Fibroblast of the conjunctiva (primary cell): ENCODE results near the gene GNG8.

Experiments used
- DNase-seq: peaks from one replicate; pipeline ENCODE4 v3.0.0-alpha.2; 2010; ENCODE audit warnings: low read depth

The GNG8 gene

GRCh38 chr19:46635920-46636761 is at the start of gene GNG8:
Gene GNG8 (minus strand): TSS chr19:46636202. CDS start chr19:46634682, 1,520 bp downstream.
- no peak for DNase-seq

- no peak for DNase-seq
Observed at GRCh38 chr19:46685189-46685588, 49.2 kb upstream of the GNG8 start.

GRCh38 chr19:46678110-46678732 is 42.2 kb upstream of the GNG8 start:
- DNase-seq: no peak

DNA sequence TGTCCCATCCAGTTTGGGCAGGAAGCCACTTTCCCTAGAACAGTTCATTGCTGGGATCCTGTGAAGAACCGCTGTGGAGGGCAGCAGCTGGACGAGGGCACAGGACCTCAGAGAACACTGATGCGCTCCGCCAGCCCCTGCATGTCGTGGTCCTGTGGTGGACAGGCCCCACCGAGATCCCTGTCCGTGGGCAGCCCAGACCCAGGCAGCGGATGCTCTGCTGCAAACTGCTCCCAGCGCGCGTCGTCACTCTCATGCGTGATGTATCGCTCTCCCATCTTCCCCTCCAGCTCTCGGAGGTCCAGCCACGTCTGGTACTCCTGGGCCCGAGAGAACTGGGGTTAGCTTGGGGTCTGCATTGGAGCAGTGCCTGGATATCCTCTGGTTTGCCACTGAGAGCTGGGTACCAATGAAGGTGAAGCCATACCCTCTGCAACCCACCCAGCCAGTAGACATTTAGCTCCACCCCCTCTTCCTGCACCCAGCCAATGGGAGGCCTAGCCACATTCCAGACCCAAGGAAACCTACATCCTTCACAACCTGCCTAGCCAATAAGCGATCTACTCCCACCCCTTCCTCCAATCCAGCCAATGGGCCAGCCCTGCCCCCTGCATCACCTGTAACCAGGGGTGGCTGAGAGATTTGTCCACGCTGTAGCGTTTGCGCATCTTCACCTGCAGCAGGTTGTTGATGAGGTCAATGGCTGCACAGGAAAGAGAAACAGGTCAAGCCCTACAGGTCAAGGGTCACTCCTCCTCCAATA is 38.6 kb upstream of the GNG8 start:
- no peak for DNase-seq

- no peak for DNase-seq
Observed at GRCh38 chr19:46670813-46671212, 34.8 kb upstream of the GNG8 start.

DNA sequence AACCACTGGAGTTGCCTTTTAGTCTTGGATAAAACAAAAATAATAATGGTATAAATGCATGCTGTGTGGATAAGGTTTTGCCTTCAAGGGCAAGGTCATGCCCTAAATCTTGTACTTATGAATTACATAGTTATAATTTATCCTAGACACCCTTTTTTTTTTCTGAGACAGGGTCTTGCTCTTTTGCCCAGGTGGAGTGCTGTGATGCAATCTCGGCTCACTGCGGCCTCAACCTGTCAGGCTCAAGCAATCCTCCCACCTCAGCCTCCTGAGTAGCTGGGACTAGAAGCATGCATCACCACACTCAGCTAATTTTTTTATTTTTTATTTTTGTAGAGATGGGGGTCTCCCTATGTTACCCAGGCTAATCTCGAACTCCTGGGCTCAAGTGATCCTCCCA is 32.7 kb upstream of the GNG8 start:
- no peak for DNase-seq

DNA sequence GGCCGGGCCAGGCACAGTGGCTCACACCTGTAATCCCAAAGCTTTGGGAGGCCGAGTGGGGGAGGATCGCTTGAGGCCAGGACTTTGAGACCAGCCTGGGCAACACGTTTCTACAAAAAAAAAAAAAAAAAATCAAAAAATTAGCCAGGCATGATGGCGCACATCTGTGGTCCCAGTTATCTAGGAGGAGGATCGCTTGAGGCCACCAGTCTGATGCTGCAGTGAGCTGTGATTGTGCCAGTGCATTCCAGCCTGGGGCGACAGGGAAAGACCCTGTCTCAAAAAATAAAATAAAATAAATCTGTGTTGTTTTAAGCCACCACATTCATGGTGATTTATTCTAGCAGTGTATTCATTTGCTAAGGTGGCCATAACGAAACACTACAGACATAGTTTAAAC is 29.1 kb upstream of the GNG8 start:
- no peak for DNase-seq

DNA sequence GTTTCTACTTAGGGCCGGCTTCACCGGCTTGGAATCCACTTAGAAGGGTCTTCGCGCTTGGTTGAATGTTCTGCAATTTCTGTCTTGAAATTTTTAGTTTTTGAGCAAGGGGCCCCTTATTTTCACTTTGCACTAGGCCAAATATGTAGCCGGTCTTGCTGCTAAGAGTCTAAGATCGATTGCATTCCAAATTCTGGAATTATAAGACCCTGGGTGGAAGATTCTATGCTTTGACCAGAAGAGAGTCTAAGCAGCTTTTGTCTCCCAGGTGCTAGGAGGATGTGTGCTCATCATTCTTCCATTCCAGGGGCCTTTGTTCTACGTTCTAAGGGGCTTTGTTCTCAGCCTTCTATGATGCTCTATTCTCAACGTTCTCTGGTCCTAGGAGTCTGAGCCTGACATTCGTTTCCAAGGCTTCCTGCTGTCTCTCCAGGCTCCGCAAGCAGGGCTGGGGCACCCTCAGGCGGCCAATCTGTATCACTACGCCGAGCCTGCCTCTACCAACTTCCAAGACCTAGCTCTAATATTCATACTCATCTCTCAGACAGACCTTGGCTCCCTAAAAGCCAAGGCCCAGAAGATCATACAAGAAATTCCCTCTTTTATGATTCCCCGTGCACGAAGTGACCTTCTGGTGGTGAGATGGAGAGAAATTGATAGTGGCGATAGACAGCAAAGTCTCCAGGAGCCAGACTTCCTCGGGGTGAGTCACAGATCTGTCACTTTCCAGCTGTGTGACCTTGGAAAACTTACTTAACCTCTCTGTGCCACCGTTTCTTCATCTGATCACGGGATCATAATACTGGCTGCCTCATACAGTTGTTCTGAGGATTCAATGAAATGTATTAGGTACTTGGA is 26.0 kb upstream of the GNG8 start:
- peak; percentile 82 for DNase-seq

GRCh38 chr19:46661020-46661731 is 25.2 kb upstream of the GNG8 start, which contains the start of gene DACT3:
Gene DACT3 (minus strand): TSS chr19:46661182. CDS start chr19:46661064, 118 bp downstream.
- DNase-seq: peak; percentile 100

DNA sequence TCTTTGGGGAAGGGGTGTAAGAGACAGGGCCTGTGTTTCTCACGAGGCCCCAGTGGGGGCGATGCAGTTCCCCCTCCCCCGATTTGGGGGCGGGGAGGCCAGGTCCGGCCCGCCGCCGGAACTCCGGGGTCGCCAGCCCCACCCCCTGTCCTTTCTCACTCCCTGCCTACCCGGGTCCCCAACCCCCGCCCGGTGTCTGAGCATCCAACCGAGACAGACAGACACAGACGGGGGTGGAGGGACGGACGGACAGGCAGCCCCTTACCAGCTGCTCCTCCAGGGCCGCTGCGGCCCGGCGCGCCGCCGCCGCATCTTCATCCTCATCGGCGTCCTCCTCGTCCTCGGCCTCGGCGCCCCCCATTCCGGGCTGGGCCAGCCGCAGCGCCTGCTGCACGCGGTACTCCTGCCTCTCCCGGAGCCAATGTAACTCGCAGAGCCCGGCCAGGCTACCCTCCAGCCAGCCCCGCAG is 24.6 kb upstream of the GNG8 start:
- DNase-seq: no peak

DNA sequence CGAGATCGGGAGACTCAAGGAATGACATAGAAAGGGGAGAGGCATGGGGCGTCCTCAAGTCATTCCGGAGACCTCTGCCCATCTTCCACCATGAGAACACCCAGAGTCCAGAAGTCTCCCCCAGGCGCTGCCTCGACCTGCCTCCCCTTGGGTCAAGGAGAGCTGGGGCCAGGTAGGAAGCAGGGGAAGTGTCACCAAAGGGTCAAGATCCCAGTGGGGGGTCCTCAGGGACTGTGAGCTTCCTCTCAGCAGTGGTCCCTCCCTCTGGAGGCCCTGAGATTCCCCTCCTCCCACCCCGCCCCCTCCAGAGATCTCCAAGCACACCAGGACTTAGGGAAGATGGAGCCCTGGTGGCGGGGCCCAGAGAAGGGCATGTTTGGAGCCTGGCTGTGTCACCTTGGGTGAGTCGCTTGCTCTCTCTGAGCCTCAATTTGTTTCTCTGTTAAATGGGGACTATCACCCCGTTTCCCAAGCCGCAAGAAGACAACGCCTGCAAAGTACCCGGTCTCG is 24.1 kb upstream of the GNG8 start:
- no peak for DNase-seq

DNA sequence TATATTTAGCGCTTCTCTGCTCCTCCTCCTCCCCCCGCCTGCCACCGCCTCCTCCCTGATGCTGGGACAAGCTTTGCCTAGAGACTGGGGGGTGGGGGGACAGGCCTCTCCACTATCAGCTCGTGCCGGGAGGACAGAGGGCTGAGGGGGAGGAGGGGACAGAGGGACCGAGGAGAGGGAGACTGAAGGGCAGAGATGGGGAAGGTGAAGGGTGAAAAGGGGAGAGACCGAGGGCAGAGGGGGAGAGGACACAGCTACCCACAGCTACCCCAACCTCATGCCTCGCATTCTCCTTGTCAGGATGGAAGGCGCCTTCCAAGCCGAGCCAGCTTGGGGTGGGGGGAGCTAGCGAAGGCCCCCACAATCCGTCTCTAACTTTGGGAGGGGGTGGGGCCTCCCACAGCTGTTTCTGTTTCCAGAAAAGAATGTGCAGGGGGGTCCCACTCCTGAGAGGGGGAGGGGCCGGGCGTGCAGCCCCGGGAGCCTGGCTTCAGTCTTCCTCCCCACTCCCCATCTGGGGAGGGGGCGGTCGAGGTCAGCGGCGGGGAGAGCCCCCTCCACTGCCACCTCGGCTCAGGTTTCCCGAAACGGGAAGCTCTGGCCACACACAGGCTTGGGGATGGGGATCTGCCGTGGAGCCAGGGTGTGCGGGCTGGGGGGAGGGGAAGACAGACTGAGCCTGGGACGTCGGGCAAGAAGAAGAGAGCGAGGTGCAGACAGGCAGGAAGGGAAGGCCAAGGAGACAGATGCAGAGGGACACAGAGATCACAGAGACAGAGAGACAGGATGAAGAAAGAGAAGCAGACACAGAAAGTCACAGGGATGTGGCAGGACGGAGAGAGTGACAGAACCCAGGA is 23.4 kb upstream of the GNG8 start:
- no peak for DNase-seq

DNA sequence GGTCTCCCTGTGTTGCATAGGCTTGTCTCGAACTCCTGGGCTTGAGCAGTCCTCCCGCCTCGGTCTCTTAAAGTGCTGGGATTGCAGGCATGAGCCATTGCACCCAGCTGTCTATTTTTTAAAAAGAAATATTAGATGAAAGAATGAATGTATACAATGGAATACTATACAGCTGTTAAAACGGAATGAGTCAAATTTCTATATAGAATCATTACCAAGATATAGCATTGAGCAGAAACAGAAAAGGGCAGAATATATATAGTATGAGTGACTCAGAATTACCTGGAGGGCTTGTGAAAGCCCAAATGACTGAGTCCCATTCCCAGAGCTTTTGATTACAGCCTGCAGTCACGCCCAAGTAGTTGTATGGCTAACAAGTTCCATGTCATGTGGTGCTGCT is 20.5 kb upstream of the GNG8 start:
- DNase-seq: no peak

DNA sequence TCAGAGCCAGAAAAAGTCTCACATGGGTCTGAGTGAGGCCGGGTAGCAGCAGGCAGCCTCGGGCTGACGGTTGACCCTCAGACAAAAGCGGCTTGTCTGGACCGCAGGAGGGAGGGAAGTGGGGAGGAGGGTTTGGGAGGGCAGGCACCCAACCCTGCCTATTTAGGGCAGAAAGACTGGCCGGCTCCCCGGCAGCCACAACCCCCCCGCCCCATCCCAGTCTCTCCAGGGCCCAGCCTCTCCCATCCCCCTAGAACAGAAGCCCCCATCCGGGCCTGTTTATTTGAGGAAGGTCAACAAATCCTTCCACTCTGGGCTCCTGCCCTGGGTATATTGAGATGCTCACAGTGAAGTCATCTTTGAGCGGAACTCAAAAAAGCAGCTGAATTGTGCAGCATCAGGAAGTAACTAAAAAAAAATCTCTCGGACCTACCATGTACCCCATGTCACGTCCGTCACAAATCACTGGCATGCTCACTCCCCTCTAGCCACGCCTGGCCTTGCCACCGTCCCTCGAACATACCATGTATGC is 18.7 kb upstream of the GNG8 start:
- DNase-seq: no peak

DNA sequence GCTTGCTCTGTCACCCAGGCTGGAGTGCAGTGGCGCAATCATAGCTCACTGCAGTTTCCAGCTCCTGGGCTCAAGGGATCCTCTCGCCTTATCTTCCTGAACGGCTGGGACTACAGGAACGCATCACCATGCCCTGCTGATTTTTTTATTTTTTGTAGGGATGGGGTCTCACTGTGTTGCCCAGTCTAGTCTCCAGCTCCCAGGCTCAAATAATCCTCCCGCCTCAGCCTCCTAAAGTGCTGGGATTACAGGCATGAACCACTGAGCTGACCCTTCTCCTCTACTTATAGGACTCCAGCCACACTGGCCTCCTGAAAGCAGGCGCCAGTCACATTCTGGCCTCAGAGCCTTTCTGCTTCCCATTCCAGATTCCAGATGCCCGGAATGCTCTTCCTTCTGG is 14.4 kb upstream of the GNG8 start:
- DNase-seq: no peak

GRCh38 chr19:46648961-46649960 is 13.3 kb upstream of the GNG8 start:
- no peak for DNase-seq

- no peak for DNase-seq
Observed at GRCh38 chr19:46648060-46648960, 12.3 kb upstream of the GNG8 start.
